HG03103 (cell line): ENCODE measurements around the gene MYB.

Experiments used
- ATAC-seq: cut with Tn5 transposase; IDR thresholded peaks from one replicate; pipeline ENCODE4 v1.9.1; 2021; ENCODE audit warnings: low read depth; ENCODE audit not compliant: unreplicated experiment

Gene MYB

DNA sequence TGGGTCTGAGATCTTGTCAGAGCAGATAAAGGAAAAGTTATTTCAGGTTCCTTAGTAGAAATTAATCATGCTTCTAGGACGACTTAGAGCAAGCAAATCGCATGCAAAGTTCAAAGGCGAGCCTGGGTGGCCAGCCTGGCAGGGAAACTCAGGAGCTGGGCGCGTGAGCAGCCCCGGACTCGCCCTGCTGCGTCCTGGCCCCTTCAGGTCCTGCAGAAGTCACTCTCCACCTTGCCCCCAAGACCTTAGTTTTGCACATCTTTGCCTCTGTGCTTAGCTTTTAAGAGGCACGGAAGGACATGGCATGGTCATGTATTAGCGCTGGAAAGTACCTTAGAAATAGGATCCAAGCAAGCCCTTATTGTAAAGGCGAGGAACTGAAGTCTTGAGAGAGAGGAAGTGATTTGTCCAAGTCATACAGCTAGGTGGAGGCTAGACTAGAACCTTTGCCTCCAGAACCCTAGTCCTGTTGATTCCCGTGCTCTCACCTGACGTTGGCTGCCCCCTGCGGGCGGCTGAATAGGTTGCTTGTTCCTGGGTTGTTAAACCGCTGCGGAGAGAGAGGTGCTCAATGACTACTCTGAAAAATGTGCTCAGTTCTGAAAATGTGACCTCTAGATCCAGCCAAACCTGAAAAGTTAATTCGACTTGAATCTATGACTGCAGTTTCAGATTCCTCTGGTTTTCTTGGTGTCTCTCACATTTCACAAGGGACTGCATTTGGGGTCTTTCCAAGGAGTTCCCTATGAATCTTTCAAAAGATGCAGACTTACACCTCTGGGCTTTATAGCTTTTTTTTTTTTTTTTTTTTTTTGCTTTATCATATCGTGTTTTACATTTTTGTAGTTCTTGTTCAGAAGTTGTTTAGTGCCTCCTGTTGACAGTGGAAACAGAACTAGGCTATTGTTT, 2.7 kb downstream of the MYB start:
- peak; percentile 27 for ATAC-seq

DNA sequence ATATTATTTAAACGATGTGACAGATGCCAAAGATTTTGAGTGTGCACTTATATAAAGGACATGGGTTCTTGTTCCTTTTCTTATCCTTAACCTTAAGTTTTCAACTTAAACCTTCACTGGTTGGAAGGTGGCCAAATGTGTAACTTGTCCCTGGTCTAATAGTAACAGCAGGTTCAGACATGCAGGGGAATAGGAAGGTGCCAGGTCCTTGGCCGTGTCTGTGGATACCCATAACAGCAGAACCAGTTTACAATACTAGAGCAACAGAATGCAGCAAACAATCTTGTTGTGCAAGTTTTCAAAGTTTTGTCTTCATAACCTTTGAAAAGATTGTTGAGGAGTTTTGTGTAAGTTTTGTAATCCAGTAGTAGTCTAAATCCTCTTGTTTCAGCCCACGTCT, 4.4 kb downstream of the MYB start:
- no peak for ATAC-seq

DNA sequence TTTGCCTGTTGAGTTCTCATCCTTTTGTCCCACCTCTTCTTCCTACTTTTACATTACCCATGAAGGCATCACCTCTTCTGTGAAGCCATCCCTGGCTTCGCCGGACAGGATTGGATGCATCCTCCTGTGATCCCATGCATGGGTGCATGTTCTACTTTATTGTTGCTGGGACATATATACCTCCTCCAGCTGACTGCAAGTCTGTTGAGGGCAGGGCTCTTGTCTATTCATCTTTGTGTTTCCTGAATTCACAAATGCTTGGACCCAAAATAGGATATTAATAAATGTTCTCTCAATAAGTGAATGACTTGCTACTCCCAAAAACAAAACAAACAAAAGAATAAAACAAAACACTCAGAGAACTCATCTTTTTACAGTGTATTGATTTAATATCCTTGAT, 5.1 kb downstream of the MYB start:
- no peak for ATAC-seq

DNA sequence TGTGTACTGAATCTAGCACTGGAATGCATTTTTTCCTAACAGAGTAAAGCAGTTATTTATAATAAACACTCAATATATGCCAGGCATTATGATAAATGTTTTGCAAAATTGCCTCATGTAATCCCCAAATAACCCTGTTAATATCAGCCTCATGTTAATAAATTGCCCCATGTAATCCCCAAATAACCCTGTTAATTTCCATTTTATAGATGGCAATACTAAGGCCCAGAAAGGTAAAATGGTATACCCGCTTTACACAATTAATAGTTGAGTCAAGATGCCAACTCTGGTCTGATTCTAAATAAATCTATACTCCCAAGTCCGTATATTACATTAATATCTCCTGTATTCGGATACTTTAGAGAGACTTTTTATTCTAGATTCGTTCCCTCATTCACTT, 6.3 kb downstream of the MYB start:
- no peak for ATAC-seq

DNA sequence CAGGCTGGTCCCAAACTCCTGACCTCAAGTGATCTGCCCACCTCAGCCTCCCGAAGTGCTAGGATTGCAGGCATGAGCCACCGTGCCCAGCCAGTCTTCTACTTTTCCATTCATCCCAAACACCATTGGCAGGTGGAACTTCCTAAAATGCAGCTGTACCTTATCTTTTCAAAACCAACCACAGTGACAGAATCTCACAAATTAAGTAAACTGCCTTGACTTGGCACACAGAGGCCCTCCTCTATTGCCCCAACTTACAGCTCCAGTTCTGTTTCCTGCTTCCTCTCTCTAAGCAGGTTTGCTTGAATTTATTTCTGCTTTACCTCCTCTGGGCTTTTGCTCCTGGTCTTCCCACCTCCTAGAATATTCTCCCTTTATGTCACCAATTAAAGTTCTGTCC, 7.6 kb downstream of the MYB start:
- no peak for ATAC-seq

DNA sequence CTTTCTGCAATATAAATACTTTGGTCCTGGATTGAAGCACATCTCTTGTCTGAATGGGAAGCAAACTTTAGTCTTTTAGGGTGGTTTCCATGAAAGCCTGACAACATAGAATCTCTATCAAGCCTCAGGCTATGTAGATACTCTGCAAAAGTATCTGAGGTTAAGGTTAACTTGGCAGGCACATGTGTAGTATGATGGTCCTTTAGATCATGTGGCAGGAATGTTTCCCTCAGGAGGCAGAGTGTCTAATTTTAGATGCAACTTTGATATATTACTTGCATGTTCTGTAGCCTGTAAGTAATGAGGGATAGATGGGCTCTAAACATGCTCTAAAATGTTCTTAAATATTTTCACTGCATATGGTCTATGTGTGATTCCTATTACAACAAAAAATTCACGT, 8.2 kb downstream of the MYB start:
- ATAC-seq = no peak

DNA sequence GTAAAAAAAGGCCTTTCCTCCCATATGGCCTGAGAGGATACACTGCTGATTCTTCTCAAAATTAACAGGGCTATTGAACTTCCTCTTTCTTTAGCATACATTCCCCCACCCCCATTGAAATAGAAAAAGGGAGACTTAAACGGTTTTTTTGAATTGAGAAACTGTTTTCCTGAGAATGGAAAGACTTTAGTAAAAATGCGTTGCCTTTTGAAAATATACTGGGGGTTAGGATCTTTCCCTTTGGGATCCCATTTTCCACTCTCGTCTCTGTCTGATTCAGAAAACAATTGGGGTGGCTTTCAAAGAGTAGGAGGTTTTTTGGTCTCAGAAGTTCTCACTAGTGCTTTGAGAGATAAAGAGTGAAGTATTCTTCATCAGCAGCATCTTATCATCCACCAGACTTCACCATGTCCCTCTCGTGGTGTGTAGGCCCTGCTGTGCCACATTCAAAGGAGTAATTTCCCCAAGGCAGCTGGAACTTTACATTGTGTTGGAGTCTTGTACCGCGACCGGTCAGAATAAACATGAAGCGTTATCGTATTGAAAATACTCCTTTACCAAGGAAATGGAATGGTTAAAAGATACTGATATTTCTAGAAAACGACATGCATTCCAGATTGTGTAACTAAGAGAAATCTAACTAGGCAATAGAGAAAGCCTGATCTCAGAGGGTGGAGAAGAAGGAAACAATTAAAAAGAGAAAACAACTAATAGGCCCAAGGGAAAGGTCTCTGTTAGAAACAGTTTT, 10.6 kb downstream of the MYB start:
- no peak for ATAC-seq

DNA sequence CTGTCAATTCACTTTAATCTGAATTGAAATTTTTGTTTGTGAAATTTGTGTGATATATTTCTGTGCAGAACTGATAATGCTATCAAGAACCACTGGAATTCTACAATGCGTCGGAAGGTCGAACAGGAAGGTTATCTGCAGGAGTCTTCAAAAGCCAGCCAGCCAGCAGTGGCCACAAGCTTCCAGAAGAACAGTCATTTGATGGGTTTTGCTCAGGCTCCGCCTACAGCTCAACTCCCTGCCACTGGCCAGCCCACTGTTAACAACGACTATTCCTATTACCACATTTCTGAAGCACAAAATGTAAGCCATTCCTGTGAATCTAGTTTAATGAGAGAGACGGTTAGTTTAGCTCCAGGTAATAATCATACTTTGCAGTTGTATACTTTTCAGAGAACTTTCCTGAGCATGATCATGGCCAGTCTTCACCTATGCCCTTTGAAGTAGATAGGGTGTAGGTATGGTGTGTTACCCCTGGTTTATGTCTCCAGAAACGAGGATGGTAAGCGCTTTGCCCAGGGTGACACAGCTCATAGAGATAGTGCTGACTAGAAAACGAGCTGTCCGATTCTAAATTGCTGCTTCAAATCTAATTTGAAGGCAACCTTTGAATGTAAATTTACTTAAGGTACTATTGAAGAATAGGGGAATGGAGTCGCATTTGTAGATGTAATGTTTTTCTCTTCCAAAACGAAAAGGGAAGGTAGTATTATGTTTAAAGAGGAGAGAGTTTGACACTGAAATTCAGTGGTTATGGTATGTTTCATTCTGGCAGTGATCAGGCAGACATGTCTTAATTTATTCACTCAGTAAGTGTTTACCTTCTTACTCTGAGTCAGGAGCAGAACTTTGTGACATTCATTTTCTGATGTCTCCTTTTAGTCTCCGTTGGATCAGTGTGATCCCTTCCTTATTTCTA, 11.4 kb downstream of the MYB start:
- no peak for ATAC-seq

DNA sequence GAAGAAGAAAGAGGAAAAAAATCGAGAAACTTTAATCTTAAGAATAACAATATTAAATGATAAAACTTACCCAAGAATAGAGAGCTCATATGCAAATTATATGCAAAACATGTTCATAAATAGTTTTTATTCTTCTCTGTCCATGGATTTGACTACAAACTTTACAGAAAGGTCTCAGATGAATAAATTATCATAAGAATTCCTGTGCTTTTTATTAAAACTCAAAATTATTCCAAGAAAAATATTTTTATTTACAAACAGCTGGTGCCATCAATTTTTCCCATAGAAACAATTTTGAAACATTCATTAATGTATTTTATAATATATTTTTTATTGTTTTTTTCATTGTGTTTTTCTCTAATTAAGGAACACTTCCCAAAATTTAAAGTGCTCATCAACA, 12.1 kb downstream of the MYB start:
- no peak for ATAC-seq

DNA sequence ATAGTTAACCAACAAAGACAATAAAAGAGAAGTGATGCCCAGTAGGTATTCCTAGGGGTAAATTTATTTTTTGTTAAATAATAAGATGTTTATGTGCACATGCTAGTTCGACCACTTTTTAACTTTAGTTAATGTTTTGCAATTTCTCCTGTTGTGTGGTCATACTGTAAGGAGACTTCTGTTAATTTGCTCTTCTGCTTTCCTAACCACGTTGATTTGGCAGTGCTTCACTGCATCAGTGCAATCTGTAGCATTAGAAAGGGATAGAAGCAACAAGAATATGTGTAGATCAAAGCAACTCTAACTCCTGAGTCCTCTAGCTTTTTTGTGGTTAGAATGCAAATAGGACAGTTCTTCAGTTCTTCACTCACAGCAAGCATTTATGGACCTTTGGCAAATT, 13.9 kb downstream of the MYB start:
- no peak for ATAC-seq

DNA sequence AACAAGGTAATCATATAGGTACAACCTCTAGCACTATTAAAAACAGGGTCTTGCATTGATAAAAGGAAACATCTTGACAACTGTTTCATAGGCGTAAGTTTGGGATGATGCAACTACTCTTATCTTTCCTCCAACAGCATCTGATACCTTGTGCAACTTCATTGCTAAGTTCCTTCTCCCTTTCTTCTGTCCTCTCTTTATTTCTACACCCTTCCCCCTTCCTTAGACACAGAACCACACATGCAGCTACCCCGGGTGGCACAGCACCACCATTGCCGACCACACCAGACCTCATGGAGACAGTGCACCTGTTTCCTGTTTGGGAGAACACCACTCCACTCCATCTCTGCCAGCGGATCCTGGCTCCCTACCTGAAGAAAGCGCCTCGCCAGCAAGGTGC, 14.4 kb downstream of the MYB start:
- ATAC-seq = no peak

DNA sequence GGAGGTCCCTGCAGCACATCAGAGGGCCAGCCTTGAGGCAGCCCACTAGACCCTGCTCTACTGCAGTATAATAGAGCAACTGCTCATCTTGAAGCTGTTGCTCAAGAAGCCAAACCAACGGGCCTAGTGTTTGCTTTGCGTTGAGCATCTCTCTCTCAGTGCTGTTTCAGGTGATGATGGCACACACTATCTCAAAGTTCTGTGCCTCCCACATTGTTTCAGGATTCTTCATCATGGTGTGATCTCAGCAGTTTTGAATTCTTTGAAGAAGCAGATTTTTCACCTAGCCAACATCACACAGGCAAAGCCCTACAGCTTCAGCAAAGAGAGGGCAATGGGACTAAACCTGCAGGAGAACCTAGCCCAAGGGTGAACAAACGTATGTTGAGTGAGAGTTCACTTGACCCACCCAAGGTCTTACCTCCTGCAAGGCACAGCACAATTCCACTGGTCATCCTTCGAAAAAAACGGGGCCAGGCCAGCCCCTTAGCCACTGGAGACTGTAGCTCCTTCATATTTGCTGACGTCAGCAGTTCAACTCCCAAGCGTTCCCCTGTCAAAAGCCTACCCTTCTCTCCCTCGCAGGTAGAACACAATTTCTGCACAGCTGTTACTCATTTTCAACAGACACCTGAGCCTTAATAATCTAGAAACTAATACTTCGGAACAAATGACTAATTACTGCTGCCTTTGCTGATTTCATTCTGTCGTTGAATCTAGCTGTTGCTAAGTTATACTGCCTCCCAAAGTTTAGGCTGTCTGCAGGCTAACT, 15.8 kb downstream of the MYB start:
- no peak for ATAC-seq

DNA sequence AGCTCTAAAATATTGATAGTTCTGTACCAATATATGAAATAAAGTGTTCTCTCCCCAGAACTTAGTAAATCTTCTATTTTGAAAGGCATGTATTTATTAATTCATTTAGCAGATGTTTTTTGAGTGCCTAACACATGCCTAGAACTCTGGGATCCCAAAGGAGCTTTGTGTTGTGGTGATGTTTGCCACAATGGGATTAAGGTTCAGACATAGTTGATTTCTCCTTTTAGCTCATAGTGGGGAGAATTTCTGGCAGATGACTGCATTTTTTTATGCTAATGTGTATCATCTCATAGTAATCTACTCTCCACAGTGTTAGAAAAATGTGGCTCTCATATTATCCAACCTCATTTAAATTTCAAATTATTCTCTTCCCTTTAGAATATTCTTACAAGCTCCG, 21.7 kb downstream of the MYB start:
- no peak for ATAC-seq

DNA sequence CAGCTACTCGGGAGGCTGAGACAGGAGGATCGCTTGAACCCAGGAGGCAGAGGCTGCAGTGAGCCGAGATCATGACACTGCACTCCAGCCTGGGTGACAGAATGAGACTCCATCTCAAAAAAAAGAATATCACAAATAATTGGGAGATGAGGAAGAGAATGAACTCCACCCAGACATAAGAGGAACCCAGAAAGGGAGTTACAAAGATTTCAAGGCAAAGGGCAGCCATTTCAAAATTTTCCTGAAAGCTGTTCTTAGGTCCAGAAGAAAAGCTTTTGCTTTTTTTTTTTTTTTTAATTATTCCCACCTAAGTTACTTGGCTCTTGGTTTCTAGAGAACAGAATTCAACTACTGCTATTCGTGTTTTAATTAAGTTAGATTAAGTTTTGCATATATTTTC, 23.8 kb downstream of the MYB start:
- ATAC-seq = no peak

DNA sequence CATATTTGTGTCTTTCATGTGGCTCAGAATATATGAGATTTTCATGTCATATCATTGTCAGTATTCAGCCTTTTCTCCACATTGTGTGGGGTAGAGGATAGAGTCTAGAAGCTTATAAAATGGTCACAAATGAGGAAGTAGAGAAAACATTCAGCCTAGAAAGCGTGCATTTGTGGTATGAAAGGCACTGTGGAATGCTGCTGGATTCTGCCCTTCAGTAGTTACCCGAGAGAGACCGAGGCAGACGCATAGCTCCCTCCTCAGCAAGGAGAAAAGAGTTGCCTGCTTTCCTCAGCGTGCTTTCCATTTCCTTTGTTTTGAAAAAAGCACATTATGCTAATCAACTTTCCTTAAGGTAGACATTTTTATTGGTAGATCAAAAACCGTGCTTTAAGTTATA, 28.7 kb downstream of the MYB start:
- ATAC-seq = no peak

DNA sequence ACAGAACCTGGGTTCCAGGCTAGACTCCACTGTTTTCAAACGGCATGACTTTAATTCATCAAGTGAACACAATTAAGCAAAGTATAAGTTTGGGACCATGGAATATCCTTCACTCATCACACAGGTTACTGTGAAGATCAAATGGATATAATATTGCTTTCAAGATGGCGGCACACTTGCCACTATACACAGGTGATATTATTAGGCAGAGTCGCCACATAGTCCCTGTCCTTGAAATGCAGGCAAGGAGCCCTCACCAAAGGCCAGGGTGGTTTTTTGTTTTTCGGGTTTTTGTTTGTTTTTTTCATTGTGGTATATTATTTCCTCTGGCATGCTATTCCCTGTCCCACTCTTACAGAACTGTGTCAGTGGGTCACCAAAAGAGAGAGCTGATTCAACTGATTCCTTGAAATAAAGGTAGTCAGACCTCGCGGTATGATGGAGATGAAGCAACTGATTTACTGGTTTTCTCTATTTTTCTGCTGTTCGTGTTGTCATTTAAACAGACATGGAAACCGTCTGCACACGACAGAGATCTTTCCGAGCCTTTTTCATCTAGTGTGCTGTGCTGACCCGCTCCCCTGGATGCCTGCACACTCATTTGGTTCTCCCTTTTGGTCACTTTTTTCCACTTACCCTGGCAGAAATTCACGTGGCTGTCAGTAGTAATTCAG, 29.7 kb downstream of the MYB start:
- ATAC-seq = no peak

DNA sequence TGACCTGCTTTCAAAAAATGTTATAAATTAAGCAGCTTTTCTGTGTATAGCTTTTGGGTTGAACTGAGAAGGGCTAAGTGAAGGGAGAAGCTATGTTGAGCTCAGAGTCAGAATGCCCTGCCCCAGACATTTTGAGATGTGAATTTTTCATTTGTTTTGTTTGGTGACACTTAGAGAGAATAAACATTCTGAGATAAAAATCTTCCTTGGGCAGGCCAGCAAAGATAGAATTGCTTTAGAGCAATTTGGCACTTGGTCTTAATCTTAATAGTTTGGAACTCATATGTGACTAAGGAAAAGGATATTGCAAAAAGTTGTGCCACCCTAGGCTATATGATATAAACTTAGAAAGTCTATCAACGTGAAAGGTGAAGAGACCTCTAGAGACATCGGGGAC, 30.2 kb downstream of the MYB start:
- no peak for ATAC-seq

DNA sequence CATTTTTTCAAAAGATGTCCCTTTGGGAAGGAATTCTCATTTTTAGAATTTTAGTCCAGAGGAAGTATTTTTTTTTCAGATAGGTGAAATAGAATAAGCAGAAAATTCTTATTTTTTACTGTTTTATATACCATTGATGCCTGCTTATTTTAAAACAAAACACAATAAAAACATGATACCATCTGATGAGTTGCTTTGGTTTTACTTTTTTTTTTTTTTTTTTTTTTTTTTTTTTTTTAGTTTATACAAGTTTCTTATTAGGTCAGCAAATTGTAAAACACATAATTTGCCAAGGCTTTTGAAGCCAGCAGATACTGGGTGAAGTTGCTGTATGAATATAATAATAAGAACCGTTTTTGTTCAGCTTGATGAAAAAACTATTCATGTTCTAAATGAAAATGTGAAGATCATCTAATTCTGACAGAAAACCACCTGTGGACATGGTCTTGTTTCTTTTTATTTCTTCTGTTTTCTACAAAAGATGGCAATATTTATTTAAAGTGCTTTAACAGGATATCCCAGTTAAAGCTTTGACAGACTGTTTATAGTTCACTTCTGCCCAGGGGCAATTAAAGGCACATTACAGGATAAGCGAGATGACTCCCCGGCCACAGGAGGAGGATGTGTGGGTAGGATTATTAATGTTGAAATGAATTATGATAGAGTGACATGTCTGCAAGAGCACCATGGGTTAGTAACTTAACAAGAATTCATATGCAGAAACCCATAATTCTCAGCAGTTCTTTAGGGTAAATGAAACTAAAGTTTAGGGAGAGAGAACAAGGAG, 31.1 kb downstream of the MYB start:
- no peak for ATAC-seq

DNA sequence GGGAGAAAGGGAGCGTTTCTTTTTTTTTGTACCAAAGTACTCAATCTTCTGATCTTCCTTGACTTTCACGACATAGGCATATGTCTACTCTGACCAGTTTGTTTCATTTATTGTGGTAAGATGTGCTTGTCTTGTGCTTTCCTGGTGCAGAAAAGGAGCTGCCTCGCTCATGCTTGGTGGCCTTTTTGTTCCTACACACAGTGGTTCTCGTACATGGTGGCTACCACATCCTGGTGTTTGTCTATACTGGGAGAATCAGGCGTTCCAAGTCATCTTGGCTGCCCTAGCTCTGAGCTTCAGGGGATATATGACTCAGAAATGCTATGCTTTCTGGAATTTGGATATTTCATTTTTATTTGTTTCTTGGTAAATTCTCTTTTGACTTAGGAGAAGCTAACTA, 31.8 kb downstream of the MYB start:
- ATAC-seq = no peak
